T-helper 2 cell treated with Interferon-gamma antibody and Interleukin-4, amounts not matched to agents 5 μg/mL and 100 μg/mL, for 36 hours (primary cell): ENCODE results near the gene GRB2.
"Not testable (repeated sequence)": the region's sequence is repeated elsewhere in the genome, so short reads cannot be mapped to it uniquely, and the experiment has no call there.

Experiments
- DNase-seq: peaks from one replicate; pipeline ENCODE4 v3.0.0; 2021; ENCODE audit warnings: low spot score
- H3K27ac Mint-ChIP-seq: one replicate; pipeline ENCODE4 v1.8.0; 2021; ENCODE audit warnings: mild to moderate bottlenecking, mixed read lengths
- H3K27me3 Mint-ChIP-seq: one replicate; pipeline ENCODE4 v1.8.0; 2021; ENCODE audit warnings: low read depth, mixed read lengths
- H3K36me3 Mint-ChIP-seq: one replicate; pipeline ENCODE4 v1.8.0; 2021; ENCODE audit warnings: low read depth, mixed read lengths
- H3K4me1 Mint-ChIP-seq: one replicate; pipeline ENCODE4 v1.8.0; 2021; ENCODE audit warnings: low read depth, mixed read lengths
- H3K4me3 Mint-ChIP-seq: one replicate; pipeline ENCODE4 v1.8.0; 2022; ENCODE audit warnings: mild to moderate bottlenecking, moderate library complexity, mixed read lengths
- H3K9me3 Mint-ChIP-seq: one replicate; pipeline ENCODE4 v1.8.0; 2021; ENCODE audit warnings: mixed read lengths

Gene GRB2

DNA sequence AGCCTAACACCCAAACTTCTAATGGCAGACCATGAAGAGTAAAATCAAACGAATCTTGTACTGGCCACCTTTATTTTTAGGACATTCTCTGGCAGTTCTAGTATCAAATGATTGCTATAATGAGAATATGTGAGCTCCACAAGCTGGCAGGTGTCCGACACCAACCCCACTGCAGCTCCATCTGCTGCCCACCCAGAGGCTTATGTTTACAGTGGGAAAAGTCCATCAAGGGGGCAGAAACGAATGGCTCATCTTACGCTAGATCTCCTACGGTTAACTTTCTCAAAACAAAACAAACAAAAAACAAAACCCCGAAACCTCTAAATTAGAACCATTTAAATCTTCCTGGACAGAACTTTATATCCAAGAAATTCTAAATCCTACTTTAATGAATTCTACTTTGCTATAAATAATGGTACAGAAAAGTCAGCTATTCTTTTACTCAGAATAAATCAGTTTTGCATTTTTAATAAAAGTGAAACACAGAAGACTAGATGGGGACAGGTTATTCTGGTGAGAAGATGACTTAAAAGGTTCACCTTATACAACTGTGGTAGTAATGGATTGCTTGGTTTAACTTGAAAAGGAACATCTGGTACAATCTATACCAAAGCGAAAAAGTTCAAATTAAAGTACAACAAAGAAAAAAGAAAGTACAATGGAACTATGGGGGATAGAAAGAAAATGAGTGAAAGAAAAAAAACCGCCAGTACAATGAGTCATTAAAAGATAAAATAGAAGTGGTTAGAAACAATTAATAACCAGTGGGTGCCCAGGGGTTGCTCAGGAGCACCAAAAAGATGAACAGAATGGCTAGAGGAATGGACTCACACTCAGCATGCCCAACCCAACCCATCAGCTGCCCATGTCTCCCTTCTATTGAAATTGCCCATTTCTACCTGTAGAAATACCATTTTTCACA is 40.2 kb downstream of the GRB2 start:
- Mint-ChIP-seq H3K27me3 (no peaks in the 10 kb centered on the region), H3K4me1 (peaks cover 79% of the 10 kb centered on the region), H3K27ac (peak overlapping the region; percentile 64), H3K9me3 (no peaks in the 10 kb centered on the region), H3K36me3 (peaks cover 7% of the 10 kb centered on the region), H3K4me3 (peak overlapping the region; percentile 58)
- DNase-seq = no peak

DNA sequence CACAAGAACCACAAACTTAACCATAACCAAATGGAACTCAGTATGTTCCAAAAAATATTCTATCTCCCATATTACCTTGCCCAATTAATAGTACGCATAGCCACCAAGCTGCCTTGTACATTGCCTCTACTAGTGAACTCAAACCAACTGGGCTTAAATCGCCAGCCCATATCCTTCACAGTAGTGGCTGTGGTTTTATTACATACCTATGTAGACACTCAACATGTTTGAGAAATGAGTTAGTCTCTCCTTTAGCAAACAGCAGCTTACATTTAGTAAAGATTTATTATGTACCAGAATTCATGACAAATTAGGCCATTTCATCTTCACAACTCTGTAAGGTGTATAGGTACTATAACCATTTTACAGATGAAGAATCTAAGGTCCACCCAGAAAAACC is 41.4 kb downstream of the GRB2 start:
- Mint-ChIP-seq H3K4me1 (peaks cover 79% of the 10 kb centered on the region), H3K4me3 (no peak overlapping the region), H3K27ac (peak overlapping the region; percentile 2), H3K9me3 (no peaks in the 10 kb centered on the region), H3K27me3 (no peaks in the 10 kb centered on the region), H3K36me3 (peaks cover 7% of the 10 kb centered on the region)
- no peak for DNase-seq

DNA sequence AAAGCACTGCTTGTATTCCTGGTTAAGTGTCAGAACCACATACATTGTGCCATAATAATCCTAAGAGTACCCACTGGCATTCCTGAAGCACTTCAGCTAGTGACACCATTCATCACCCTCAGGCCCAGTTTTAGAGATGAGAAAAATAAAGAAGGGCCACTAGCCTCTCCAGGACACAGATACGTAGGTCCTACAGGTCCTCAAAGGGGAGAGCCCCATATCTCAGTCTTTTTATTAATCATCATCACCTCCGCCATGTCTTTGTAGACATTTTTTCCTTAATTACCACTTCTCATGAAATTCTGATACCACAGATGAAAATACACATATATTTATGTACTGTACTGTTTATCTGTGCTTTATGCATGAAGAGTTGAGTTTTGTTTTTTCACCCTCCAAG is 43.5 kb downstream of the GRB2 start:
- Mint-ChIP-seq H3K27me3 (no peaks in the 10 kb centered on the region), H3K9me3 (no peaks in the 10 kb centered on the region), H3K4me3 (no peak overlapping the region), H3K4me1 (peaks cover 69% of the 10 kb centered on the region), H3K36me3 (peaks cover 11% of the 10 kb centered on the region), H3K27ac (no peak overlapping the region)
- no peak for DNase-seq

DNA sequence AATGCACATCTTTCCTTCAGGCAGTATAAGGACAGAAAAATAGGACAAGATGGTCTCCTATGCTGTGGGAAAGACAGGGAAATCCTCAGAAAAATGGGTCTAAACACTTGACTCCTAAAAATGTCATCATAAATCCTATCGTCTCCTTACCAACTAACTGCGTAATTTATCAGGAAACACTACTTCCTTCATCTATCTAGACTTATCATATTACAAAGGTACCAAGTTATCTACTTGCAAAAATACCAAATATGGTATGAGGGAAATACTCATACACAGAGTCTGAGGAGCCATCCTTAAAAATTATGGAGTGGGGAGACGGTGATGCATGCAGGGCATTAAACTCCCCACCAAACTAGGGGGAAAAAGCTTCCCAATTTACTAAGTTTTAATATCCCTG is 44.1 kb downstream of the GRB2 start:
- Mint-ChIP-seq H3K9me3 (no peaks in the 10 kb centered on the region), H3K27ac (peak overlapping the region; percentile 11), H3K4me1 (peaks cover 71% of the 10 kb centered on the region), H3K27me3 (no peaks in the 10 kb centered on the region), H3K36me3 (peaks cover 17% of the 10 kb centered on the region), H3K4me3 (peak overlapping the region; percentile 48)
- no peak for DNase-seq

DNA sequence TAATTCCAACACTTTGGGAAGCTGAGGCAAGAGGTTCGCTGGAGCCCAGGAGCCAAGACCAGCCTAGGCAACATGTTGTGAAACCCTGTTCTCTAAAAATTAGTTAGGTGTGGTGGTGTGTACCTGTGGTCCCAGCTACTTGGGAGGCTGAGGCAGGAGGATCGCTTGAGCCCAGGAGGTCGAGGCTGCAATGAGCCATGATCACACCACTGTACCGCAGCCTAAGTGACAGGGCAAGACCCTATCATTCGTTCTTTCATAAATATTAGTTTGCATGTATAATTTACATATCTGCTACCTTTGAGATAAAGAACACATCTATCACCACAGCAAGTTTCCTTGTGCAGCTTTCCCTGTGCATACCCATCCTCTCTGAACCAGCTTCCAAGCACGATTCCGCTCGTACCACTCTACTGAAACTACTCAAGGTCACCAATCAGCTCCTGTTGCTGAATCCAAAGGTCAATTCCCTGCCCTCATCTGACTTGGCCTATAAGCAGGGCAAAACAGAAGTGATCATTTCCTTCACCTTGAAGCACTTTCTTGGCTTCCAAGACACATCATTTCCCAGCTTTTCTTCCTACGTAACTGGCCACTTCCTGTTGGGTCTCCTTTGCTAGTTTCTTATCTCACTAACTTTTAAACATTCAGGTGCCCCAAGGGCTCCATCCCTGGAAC is 49.1 kb downstream of the GRB2 start:
- peaks cover 3% of the 10 kb centered on the region for H3K9me3 Mint-ChIP-seq
- H3K27me3 Mint-ChIP-seq = no peaks in the 10 kb centered on the region
- no peak for DNase-seq
- H3K4me1 Mint-ChIP-seq = peaks cover 42% of the 10 kb centered on the region
- peaks cover 28% of the 10 kb centered on the region for H3K36me3 Mint-ChIP-seq
- H3K4me3 Mint-ChIP-seq = no peak overlapping the region
- peak overlapping the region; percentile 3 for H3K27ac Mint-ChIP-seq

DNA sequence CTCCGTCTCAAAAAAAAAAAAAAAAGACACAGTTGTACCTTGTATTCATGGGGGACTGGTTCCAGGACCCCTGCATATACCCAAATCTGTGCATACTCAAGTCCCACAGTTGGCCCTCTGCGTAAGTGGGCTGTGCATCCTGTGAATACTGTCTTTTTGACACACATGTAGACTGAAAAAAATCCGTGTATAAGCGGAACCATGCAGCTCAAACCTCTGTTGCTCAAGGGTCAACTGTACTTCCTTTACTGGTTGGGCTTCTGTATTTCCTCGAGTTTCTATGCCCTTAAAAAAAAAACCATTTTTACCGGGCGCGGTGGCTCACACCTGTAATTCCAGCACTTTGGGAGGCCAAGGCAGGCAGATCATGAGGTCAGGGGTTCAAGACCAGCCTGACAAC is 52.3 kb downstream of the GRB2 start:
- H3K9me3 Mint-ChIP-seq = peaks cover 3% of the 10 kb centered on the region
- no peaks in the 10 kb centered on the region for H3K27me3 Mint-ChIP-seq
- H3K27ac Mint-ChIP-seq = no peak overlapping the region
- H3K4me3 Mint-ChIP-seq = no peak overlapping the region
- peaks cover 21% of the 10 kb centered on the region for H3K36me3 Mint-ChIP-seq
- H3K4me1 Mint-ChIP-seq = peaks cover 42% of the 10 kb centered on the region
- no peak for DNase-seq

DNA sequence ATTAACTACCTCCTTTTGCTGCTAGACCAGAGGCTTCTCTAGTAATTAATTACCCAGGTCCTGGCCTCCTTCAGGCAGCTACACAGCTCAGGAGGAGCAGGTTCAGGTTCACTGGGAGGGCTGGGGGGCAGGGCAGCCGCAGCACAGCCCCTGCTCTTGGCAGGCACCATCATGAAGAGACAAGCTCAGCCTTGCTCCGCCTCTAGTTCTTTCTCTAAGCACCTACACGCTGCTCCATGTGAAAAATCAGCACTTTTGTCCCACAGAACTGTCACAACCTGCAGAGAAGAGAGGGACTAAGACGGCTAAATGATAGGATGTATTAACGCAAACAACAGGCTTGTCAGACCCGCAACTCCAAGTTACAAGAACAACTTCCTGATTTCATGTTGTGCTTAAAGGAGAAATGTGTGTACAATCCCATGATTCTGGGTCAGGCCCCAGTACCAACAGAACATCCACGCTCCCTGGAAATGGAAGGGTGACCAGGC is 53.4 kb downstream of the GRB2 start:
- no peak for DNase-seq
- Mint-ChIP-seq H3K9me3 (peaks cover 3% of the 10 kb centered on the region), H3K27ac (no peak overlapping the region), H3K4me3 (no peak overlapping the region), H3K4me1 (peaks cover 50% of the 10 kb centered on the region), H3K36me3 (peaks cover 19% of the 10 kb centered on the region), H3K27me3 (no peaks in the 10 kb centered on the region)

DNA sequence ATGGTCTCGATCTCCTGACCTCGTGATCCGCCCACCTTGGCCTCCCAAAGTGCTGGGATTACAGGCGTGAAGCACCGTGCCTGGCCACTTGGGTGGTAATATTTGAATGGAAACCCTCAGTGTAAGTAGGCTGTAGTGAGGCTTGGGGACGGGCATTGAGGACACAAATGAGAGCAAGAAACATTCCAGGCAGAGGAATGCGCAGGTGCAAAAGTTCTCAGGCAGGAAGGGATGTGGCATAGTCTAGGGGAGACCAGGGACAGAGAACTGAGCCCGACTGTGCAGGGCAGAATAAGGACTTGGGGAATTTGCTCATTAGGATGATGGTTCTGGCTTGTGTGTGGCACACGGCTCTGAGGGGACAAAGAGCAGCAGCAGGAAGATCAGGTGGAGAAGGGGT is 54.8 kb downstream of the GRB2 start:
- Mint-ChIP-seq H3K4me3 (no peak overlapping the region), H3K27ac (no peak overlapping the region), H3K9me3 (peaks cover 3% of the 10 kb centered on the region), H3K36me3 (peaks cover 14% of the 10 kb centered on the region), H3K27me3 (no peaks in the 10 kb centered on the region), H3K4me1 (peaks cover 52% of the 10 kb centered on the region)
- no peak for DNase-seq

DNA sequence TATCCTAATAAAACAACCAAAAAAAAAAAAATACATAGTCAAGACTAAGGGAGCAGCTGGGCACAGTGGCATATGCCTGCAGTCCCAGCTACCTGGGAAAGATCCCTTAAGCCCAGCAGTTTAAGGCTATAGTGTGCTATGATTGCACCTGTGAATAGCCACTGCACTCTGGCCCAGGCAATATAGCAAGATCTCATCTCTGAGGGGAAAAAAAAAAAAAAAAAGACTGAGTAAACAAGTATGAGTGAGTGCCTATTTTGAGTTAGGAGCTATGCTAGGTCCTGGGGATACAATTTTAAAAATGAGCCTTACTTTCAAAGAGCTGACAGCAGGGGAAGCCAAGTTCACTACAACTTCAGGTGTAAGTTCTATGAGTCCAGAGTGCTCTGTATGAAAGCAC is 55.4 kb downstream of the GRB2 start:
- Mint-ChIP-seq H3K27ac (peak overlapping the region; percentile 43), H3K9me3 (no peaks in the 10 kb centered on the region), H3K4me1 (peaks cover 58% of the 10 kb centered on the region), H3K4me3 (no peak overlapping the region), H3K36me3 (peaks cover 11% of the 10 kb centered on the region), H3K27me3 (no peaks in the 10 kb centered on the region)
- no peak for DNase-seq

DNA sequence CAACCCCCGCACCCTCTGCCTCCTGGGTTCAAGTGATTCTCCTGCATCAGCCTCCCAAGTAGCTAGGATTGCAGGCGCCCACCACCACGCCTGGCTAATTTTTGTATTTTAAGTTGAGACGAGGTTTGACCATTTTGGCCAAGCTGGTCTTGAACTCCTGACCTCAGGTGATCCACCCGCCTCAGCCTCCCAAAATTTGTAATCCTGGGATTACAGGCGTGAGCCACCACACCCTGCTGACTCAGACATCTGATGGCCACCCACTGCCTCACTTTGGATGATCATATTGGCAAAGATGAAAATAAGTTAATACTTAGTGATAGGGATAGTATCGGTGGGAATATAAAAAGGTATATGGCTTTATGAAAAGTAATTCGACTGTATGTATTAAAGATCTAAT is 55.9 kb downstream of the GRB2 start:
- peaks cover 9% of the 10 kb centered on the region for H3K36me3 Mint-ChIP-seq
- H3K4me3 Mint-ChIP-seq = no peak overlapping the region
- no peaks in the 10 kb centered on the region for H3K9me3 Mint-ChIP-seq
- no peak for DNase-seq
- H3K27ac Mint-ChIP-seq = peak overlapping the region; percentile 43
- peaks cover 58% of the 10 kb centered on the region for H3K4me1 Mint-ChIP-seq
- H3K27me3 Mint-ChIP-seq = no peaks in the 10 kb centered on the region

DNA sequence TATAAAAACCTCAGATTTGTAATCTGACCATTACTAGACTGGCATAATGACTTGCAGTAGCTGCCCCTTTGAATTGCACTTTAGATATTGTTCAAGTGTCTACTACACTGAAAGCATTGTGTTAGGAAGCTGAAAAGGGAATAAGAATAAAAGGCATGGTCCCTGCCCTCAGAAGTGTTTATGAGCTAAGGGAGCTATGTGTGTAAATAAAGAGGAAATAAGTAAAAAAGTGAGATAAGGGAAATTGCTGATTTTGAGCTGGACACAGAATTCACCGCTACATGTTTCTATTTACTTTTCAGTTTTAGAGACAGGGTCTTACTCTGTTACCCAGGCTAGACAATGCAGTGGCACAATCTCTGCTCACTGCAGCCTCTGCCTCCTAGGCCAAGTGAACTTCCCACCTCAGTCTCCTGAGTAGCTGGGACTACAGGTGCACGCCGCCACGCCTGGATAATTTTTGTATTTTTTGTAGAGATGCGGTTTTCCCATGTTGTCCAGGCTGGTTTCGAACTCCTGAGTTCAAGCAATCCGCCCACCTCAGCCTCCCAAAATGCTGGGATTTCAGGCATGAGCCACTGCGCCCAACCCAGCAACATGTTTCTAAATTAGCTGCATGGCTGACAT is 57.0 kb downstream of the GRB2 start:
- Mint-ChIP-seq H3K27ac (no peak overlapping the region), H3K36me3 (peaks cover 5% of the 10 kb centered on the region), H3K27me3 (no peaks in the 10 kb centered on the region), H3K4me3 (peak overlapping the region; percentile 77), H3K9me3 (no peaks in the 10 kb centered on the region), H3K4me1 (peaks cover 58% of the 10 kb centered on the region)
- no peak for DNase-seq

DNA sequence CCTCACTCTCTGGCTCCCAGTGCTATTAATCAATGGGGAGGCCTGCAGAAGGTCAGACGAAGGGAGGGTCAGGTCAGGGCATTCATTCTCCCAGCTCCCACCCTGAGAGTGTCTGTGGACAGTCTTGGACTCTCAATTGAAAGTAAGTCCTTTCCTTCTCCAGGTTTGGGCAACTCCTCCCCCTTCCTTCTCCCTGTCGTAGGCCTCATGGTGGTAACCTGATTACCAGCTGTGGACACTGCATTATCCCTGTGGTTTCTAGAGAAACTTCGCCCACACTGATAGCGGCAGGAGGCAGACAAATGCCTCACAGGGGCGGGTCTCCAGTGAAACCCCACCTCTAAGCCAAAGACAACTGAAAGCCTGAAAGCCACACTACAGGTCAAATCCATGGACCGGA is 58.6 kb downstream of the GRB2 start:
- no peaks in the 10 kb centered on the region for H3K9me3 Mint-ChIP-seq
- DNase-seq = peak; percentile 64
- peak overlapping the region; percentile 77 for H3K4me3 Mint-ChIP-seq
- H3K4me1 Mint-ChIP-seq = peaks cover 68% of the 10 kb centered on the region
- H3K27me3 Mint-ChIP-seq = no peaks in the 10 kb centered on the region
- H3K27ac Mint-ChIP-seq = peak overlapping the region; percentile 75
- H3K36me3 Mint-ChIP-seq = peaks cover 4% of the 10 kb centered on the region

DNA sequence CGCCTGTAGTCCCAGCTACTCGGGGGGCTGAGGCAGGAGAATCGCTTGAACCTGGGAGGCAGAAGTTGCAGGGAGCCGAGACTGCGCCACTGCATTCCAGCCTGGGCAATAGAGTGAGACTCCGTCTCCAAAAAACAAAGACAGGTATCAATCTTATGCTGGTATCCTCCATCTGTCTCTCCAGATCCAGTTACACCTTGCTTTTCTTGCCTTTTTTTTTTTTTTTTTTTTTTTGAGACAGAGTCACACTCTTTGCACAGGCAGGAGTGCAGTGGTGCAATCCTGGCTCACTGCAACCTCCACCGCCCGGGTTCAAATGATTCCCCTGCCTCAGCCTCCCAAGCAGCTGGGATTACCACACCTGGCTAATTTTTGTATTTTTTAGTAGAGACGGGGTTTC is 59.1 kb downstream of the GRB2 start:
- Mint-ChIP-seq H3K27ac (peak overlapping the region; percentile 91), H3K4me1 (peaks cover 69% of the 10 kb centered on the region)
- DNase-seq = not testable (repeated sequence)

More for the DNA sequence above, 59.1 kb downstream of the GRB2 start:
- H3K4me3 Mint-ChIP-seq = peak overlapping the region; percentile 77
- not testable (repeated sequence) for H3K27me3 Mint-ChIP-seq, H3K36me3 Mint-ChIP-seq, H3K9me3 Mint-ChIP-seq
